ENCODE data around the gene TTC7B.

- TF ChIP-seq CTCF (IDR thresholded peaks at IDR 0.05; ENCODE audit: low read depth, low read length) (no peak), POLR2A (IDR thresholded peaks at IDR 0.05; ENCODE audit: extremely low read depth, insufficient read length) (no peak), MYC (IDR thresholded peaks at IDR 0.05; ENCODE audit: low read depth, low read length) (no peak)
Observed at GRCh38 chr14:90814806-90815571, 1.2 kb downstream of the TTC7B start.

Measured in NB4 (cell line).